Urothelium cell line (cell line): ENCODE measurements around the gene SLC25A44.
"Not testable (repeated sequence)": the region's sequence is repeated elsewhere in the genome, so short reads cannot be mapped to it uniquely, and the experiment has no call there.

Experiments
- DNase-seq: peaks from one replicate; pipeline ENCODE4 v3.0.0; 2011; ENCODE audit warnings: low spot score, mixed read lengths
- FAIRE-seq: peaks from 2 replicates; lab custom pipeline; 2011; peaks lifted over from hg19 to GRCh38; lab: Jason Lieb, UNC

SLC25A44 gene

GRCh38 chr1:156162430-156163037 lies 31.4 kb upstream of the SLC25A44 start:
- no peak for DNase-seq
- no peak for FAIRE-seq

DNA sequence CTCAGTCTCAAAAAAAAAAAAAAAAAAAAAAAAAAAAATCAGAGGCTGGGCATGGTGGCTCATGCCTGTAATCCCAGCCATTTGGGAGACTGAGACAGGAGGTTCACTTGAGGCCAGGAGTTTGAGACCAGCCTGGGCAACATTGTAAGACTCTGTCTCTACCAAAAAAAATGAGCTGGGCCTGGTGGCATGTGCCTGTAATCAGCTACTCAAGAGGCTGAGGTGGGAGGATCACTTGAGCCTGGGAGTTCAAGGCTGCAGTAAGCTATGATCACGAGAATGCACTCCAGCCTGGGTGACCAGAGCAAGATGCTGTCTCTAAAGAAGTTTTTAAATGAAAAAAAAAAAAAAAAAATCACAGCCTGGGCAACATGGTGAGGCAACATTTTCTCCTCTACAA lies 30.2 kb upstream of the SLC25A44 start:
- DNase-seq (no peak), FAIRE-seq (no peak)

- no peak for DNase-seq
Measured at GRCh38 chr1:156164125-156164831, 29.6 kb upstream of the SLC25A44 start.

DNA sequence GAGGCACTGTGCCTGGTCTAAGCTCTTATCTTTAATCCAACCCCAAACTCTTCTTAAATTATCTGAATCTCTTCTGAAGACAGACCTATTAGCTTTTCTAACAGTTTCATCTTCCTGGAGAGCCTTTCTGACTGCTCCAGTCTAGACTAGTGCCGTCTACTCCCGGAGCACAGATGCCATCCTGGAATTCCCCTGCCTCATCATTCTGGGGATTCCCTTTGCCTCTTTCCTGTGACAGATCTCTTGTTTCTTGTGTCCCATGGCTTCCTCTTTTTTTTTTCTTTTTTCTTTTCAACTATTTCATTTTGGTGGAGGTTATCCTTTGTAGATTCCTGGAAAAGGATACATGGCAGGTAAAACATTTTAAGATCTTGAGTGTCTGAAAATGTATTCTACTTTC lies 28.8 kb upstream of the SLC25A44 start:
- DNase-seq (no peak), FAIRE-seq (no peak)

More at GRCh38 chr1:156164125-156164831, 29.6 kb upstream of the SLC25A44 start:
- no peak for FAIRE-seq

- no peak for DNase-seq
- no peak for FAIRE-seq
Measured at GRCh38 chr1:156167536-156167935, 26.4 kb upstream of the SLC25A44 start.

- DNase-seq (no peak), FAIRE-seq (no peak)
Measured at GRCh38 chr1:156172696-156173470, 21.0 kb upstream of the SLC25A44 start.

DNA sequence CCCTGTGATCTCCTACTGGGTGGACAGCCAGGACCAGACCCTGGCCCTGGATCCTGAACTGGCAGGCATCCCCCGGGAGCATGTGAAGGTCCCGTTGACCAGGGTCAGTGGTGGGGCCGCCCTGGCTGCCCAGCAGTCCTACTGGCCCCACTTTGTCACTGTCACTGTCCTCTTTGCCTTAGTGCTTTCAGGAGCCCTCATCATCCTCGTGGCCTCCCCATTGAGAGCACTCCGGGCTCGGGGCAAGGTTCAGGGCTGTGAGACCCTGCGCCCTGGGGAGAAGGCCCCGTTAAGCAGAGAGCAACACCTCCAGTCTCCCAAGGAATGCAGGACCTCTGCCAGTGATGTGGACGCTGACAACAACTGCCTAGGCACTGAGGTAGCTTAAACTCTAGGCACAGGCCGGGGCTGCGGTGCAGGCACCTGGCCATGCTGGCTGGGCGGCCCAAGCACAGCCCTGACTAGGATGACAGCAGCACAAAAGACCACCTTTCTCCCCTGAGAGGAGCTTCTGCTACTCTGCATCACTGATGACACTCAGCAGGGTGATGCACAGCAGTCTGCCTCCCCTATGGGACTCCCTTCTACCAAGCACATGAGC lies 17.2 kb upstream of the SLC25A44 start:
- FAIRE-seq, result no peak
- no peak for DNase-seq

- no peak for FAIRE-seq
- DNase-seq, result no peak
Measured at GRCh38 chr1:156177919-156178654, 15.8 kb upstream of the SLC25A44 start.

- DNase-seq, result no peak
- no peak for FAIRE-seq
Measured at GRCh38 chr1:156180471-156180870, 13.4 kb upstream of the SLC25A44 start.

GRCh38 chr1:156181391-156181924 lies 12.4 kb upstream of the SLC25A44 start:
- DNase-seq, FAIRE-seq: not testable (repeated sequence)

DNA sequence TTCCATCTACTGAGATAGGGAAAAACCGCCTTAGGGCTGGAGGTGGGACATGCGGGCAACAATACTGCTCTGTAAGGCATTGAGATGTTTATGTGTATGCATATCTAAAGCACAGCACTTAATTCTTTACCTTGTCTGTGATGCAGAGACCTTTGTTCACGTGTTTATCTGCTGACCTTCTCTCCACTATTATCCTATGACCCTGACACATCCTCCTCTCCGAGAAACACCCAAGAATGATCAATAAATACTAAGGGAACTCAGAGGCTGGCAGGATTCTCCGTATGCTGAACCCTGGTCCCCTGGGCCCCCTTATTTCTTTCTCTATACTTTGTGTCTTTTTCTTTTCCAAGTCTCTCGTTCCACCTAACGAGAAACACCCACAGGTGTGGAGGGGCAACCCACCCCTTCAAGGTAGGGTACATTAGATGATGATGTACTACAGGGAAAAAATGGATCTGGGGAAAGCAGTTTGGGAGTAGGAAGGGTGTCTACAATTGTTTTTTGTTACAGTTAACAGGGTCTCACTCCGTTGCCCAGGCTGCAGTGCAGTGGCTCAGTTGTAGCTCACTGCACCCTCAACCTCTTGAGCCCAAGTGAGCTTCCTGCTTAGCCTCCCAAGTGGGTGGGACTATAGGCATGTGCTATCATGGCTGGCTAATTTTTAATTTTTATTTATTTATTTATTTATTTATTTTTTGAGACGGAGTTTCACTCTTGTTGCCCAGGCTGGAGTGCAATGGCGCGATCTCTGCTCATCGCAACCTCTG lies 11.7 kb upstream of the SLC25A44 start:
- DNase-seq, FAIRE-seq: not testable (repeated sequence)

DNA sequence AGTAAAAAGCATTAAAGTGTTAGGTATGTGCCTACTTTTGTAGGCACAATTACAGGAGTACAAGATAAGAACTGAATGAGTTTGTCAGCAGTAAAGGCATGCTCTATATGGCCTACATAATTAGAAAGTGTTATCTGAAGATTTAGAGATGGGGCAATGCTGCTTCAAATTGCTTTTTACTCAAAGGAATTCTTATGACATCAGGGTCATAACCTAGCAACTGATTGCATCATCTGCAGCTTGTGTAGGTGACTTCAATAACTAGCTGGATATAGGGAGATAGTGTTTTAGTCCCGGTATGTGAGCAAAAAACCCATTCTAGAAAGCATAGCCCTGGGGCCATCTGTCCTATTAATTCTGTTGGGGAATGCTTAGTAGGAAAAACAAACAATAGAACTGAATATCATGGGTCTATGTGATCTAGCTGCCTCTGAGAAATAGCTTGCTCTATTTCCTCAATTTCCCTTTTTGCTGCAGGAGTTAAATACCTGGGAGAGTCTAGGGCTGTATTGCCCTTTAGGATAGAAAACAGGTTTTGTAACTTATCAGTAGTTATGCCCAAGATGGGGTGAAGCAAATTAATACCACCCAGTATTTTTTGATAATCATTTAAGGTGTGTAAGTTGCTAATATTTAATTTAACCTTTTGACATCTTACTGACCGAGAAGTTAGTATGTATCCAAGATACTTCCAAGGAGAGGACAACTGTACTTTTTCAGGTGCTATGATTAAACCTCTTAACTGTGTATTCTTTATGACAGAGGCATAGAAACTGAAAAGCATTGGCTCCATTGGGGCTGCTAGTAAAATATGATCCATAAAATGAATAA lies 7.3 kb upstream of the SLC25A44 start:
- not testable (repeated sequence) for FAIRE-seq, DNase-seq

- DNase-seq, FAIRE-seq: not testable (repeated sequence)
Measured at GRCh38 chr1:156190265-156190664, 3.6 kb upstream of the SLC25A44 start.

- FAIRE-seq (no peak), DNase-seq (no peak)
Measured at GRCh38 chr1:156191292-156191964, 2.5 kb upstream of the SLC25A44 start.

DNA sequence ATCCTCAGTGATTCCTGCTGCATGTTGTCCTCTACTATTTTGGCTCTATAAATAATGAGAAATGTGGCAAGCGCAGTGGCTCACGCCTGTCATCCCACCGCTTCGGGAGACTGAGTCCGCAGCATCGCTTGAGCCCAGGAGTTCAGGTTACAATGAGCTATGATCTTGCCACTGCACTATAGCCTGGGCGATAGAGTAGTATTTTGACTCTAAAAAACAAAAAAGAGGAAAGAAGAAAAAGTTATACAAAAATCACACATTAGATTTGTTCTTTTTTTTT lies 756 bp upstream of the SLC25A44 start:
- DNase-seq, result no peak

DNA sequence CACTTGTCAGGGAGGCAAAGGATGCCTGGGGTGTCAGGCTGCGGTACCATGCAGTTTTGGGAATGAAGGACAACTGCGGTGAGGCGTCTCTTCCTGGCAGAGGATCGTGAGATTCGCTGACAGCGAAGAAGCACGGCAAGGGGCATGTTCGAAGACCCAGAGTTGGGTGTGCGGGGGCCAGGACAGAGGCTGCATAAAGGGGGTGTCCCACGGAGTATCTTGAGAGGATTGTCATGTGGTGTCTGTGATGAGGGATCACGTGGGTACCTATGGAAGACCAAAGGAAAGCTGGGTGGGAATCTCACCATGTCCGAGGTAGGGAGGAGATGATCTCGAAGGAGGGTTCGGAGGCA lies 372 bp downstream of the SLC25A44 start:
- FAIRE-seq (no peak), DNase-seq (no peak)

More for the DNA sequence above, 756 bp upstream of the SLC25A44 start:
- FAIRE-seq, result no peak

GRCh38 chr1:156195853-156196252 lies 1.9 kb downstream of the SLC25A44 start:
- no peak for FAIRE-seq
- DNase-seq, result no peak

DNA sequence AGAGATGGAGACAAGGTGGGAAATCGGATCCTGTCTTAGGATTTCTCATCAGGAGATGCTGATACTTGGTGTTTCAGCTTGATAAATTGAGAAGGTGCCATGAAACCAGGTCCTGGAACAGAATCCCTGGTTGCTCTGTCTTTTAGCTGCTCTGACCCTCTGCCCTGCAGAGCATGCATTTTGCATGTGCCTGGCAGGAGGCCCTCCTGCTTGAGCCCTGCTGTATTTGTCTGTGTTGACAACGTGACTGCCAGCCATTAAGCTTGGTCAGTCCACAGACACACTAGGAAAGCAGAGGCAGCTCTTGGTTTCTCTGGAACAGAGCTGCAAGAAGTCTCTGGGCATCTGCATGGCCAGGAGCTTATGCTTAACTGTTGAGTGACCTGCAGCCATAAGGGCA lies 2.5 kb downstream of the SLC25A44 start:
- no peak for DNase-seq
- no peak for FAIRE-seq
